NCI-H748 (cell line): ENCODE measurements around the gene RIN3.
A peak's percentile ranks its signal among the peaks of the same experiment; 100 is the strongest.

Source experiments
- DNase-seq: peaks from one replicate; lab custom pipeline; 2025; ENCODE audit not compliant: unreplicated experiment; lab: John Stamatoyannopoulos, UW

RIN3 gene

GRCh38 chr14:92507174-92507768, 6.3 kb upstream of the RIN3 start:
- DNase-seq = peak; percentile 100

- peak; percentile 61 for DNase-seq
These were observed 2.6 kb upstream of the RIN3 start for GRCh38 chr14:92510972-92511371.

- DNase-seq = no peak
These were observed 1.9 kb upstream of the RIN3 start for GRCh38 chr14:92511453-92512238.

- no peak for DNase-seq
These were observed 776 bp upstream of the RIN3 start for GRCh38 chr14:92512807-92513203.

- peak; percentile 17 for DNase-seq
These were observed 624 bp downstream of the RIN3 start for GRCh38 chr14:92513966-92514843.

- DNase-seq = no peak
These were observed 1.4 kb downstream of the RIN3 start for GRCh38 chr14:92514844-92515514.

- DNase-seq = no peak
These were observed 2.2 kb downstream of the RIN3 start for GRCh38 chr14:92515546-92516343.

GRCh38 chr14:92516344-92516965, 2.9 kb downstream of the RIN3 start:
- no peak for DNase-seq

GRCh38 chr14:92516966-92517506, 3.5 kb downstream of the RIN3 start:
- no peak for DNase-seq

- no peak for DNase-seq
These were observed 4.2 kb downstream of the RIN3 start for GRCh38 chr14:92517761-92518160.

- no peak for DNase-seq
These were observed 5.9 kb downstream of the RIN3 start for GRCh38 chr14:92519246-92520101.

GRCh38 chr14:92520102-92521057, 6.8 kb downstream of the RIN3 start:
- no peak for DNase-seq

- no peak for DNase-seq
These were observed 7.5 kb downstream of the RIN3 start for GRCh38 chr14:92521058-92521415.

- no peak for DNase-seq
These were observed 10.2 kb downstream of the RIN3 start for GRCh38 chr14:92523752-92524151.

GRCh38 chr14:92524602-92525185, 11.1 kb downstream of the RIN3 start:
- DNase-seq = no peak

- DNase-seq = no peak
These were observed 11.9 kb downstream of the RIN3 start for GRCh38 chr14:92525322-92526095.

- DNase-seq = no peak
These were observed 14.1 kb downstream of the RIN3 start for GRCh38 chr14:92527721-92528120.
